GM18951 (cell line): ENCODE data around the gene VTN.

Experiments
- POLR2A ChIP-seq: IDR thresholded peaks from 4 replicates; pipeline ENCODE4 v1.6.1; 2011; ENCODE audit warnings: mild to moderate bottlenecking; ENCODE audit not compliant: insufficient read length, insufficient read depth; ENCODE audit errors: extremely low read depth
- in situ Hi-C: fragments of 300-500 bp; cut with MboI; formaldehyde crosslinking; loops from one replicate; pipeline ENCODE4 v1.12.0; 2022; ENCODE audit warnings: low sequenced_read_pairs, mixed read lengths, inconsistent platforms; ENCODE audit not compliant: unreplicated experiment

Gene VTN

GRCh38 chr17:28338056-28338768 is 31.9 kb downstream of the VTN start:
- no peak for TF ChIP-seq POLR2A
- in situ Hi-C loops, result loop anchor here (10.0 kb wide), 1 partner anchor 293 kb away; the partner anchor contains the start of gene NLK

- in situ Hi-C loops, result loop anchor here (10.0 kb wide), 1 partner anchor 291 kb away; the partner anchor contains the start of gene NLK
- TF ChIP-seq POLR2A, result no peak
Measured at GRCh38 chr17:28335959-28336871, 33.9 kb downstream of the VTN start.

GRCh38 chr17:28335201-28335958 is 34.7 kb downstream of the VTN start, which contains the start of the genes IFT20 and TNFAIP1:
IFT20 (minus strand) TSS chr17:28335472; CDS start chr17:28331985, 3,487 bp downstream.
TNFAIP1 (plus strand) TSS chr17:28335761; CDS start chr17:28339522, 3,761 bp downstream.
- TF ChIP-seq POLR2A, result peak; percentile 92
- in situ Hi-C loops, result loop anchor here (10.0 kb wide), 1 partner anchor 291 kb away; the partner anchor contains the start of gene NLK

GRCh38 chr17:28334666-28335200 is 35.4 kb downstream of the VTN start:
- in situ Hi-C loops, result loop anchor here (10.0 kb wide), 1 partner anchor 290 kb away; the partner anchor contains the start of gene NLK
- no peak for TF ChIP-seq POLR2A

- in situ Hi-C loops, result loop anchor here (10.0 kb wide), 1 partner anchor 289 kb away; the partner anchor contains the start of gene NLK
- TF ChIP-seq POLR2A, result no peak
Measured at GRCh38 chr17:28334171-28334570, 35.9 kb downstream of the VTN start.

GRCh38 chr17:28333083-28333746 is 36.9 kb downstream of the VTN start:
- in situ Hi-C loops, result loop anchor here (10.0 kb wide), 1 partner anchor 288 kb away; the partner anchor contains the start of gene NLK
- no peak for TF ChIP-seq POLR2A

GRCh38 chr17:28331891-28332420 is 38.2 kb downstream of the VTN start:
- no peak for TF ChIP-seq POLR2A
- in situ Hi-C loops, result loop anchor here (10.0 kb wide), 1 partner anchor 287 kb away; the partner anchor contains the start of gene NLK

GRCh38 chr17:28330671-28331070 is 39.4 kb downstream of the VTN start:
- in situ Hi-C loops, result loop anchor here (10.0 kb wide), 1 partner anchor 286 kb away; the partner anchor contains the start of gene NLK
- TF ChIP-seq POLR2A, result no peak

GRCh38 chr17:28328325-28328724 is 41.8 kb downstream of the VTN start:
- in situ Hi-C loops, result no loop called here
- TF ChIP-seq POLR2A, result no peak

GRCh38 chr17:28327709-28328108 is 42.4 kb downstream of the VTN start:
- no peak for TF ChIP-seq POLR2A
- in situ Hi-C loops, result no loop called here

GRCh38 chr17:28327031-28327607 is 43.0 kb downstream of the VTN start:
- in situ Hi-C loops, result no loop called here

GRCh38 chr17:28326114-28326513 is 44.0 kb downstream of the VTN start:
- in situ Hi-C loops, result no loop called here
- TF ChIP-seq POLR2A, result no peak

More at GRCh38 chr17:28327031-28327607, 43.0 kb downstream of the VTN start:
- no peak for TF ChIP-seq POLR2A
